ENCODE data around the gene TEX264.

Gene TEX264

GRCh38 chr3:51669241-51670052 is 1.6 kb upstream of the TEX264 start:
- DNase-seq (ENCODE audit: low read depth): peak; percentile 86
- no peak overlapping the region for H3K4me3 ChIP-seq (ENCODE audit: control insufficient read depth, low read depth, low read length)
- TF ChIP-seq, protein P1, sequence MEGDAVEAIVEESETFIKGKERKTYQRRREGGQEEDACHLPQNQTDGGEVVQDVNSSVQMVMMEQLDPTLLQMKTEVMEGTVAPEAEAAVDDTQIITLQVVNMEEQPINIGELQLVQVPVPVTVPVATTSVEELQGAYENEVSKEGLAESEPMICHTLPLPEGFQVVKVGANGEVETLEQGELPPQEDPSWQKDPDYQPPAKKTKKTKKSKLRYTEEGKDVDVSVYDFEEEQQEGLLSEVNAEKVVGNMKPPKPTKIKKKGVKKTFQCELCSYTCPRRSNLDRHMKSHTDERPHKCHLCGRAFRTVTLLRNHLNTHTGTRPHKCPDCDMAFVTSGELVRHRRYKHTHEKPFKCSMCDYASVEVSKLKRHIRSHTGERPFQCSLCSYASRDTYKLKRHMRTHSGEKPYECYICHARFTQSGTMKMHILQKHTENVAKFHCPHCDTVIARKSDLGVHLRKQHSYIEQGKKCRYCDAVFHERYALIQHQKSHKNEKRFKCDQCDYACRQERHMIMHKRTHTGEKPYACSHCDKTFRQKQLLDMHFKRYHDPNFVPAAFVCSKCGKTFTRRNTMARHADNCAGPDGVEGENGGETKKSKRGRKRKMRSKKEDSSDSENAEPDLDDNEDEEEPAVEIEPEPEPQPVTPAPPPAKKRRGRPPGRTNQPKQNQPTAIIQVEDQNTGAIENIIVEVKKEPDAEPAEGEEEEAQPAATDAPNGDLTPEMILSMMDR (conservative IDR thresholded peaks at IDR 0.05; ENCODE audit: control insufficient read depth, insufficient read depth, low read depth, low read length): peak; percentile 99

DNA sequence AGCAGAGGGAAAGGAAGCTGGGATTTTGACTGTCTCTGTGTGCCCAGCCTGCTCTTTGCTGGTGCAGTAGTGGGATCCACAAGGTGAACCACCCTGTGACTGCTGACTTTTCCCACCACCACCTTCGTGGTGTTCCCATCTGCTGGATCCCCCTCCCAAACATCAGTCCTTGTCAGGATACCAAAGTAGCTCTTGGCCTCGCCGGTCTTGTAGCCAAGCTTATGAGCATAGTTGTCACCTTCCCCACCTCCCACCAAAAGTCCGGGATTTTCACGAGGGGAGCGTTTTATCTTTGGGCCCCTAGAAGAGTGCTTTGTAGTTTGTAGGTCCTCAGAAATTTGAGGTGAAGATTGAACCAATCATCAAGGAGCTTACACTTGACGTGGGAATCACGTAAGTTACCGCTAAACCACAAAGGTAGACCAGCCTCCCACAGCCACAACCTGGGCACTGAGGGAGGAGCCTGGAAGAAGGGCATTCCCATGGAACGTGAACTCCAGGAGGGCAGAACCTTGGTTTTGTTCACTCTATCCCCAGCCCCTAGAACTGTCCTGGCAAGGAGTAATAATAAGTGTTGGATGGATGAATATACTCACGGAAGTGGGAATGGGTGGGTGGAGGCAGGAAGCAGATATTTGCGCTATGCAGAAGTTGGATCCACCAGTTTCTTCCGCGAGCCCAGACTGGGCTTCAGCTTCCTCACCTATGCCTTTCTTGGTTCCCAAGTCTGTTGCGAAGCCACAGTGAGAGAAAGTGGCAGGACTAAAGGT is 814 bp upstream of the TEX264 start:
- DNase-seq (ENCODE audit: low read depth): peak; percentile 3
- TF ChIP-seq, protein P1 (conservative IDR thresholded peaks at IDR 0.05; ENCODE audit: control insufficient read depth, insufficient read depth, low read depth, low read length): no peak

DNA sequence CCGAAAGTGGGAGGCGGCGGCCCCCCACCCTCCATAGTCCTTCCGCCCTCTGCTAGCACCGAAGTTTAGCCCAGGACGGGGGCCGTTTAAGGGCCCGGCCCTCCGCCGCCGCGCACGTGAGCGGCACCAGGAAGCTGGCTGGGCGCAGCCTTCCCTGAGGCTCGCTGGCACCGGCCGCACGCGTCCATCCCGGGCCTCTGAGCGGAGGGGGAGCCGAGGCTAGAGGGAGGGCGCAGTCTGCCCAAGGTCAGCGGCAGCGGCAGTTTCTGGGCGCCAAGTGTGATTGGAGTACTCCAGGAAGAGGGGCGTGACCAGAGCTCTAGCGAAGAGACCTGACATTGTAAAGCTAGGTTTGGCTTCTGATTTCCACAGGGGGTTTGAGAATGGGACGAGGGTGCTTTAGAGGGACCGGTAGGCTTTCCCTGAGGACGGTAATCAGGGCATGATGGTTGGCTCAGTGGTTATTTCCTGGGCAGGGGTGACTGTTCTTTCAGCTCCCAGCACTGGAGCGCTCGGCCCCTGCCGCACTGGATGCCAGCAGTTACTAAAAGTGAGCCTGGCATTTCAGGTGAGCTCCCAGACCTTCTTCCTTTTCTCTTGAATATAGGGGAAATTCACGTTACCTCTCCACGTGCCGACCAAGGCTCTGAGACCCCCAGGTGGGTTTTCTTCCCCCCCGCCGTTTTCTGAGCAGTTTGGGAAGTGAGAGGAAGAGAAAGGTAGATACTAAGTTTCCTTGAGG is 853 bp downstream of the TEX264 start:
- DNase-seq (ENCODE audit: low read depth): peak; percentile 48
- TF ChIP-seq, protein P1 (conservative IDR thresholded peaks at IDR 0.05; ENCODE audit: control insufficient read depth, insufficient read depth, low read depth, low read length): no peak

More for the DNA sequence above, 814 bp upstream of the TEX264 start:
- peak overlapping the region; percentile 55 for H3K4me3 ChIP-seq (ENCODE audit: control insufficient read depth, low read depth, low read length)

DNA sequence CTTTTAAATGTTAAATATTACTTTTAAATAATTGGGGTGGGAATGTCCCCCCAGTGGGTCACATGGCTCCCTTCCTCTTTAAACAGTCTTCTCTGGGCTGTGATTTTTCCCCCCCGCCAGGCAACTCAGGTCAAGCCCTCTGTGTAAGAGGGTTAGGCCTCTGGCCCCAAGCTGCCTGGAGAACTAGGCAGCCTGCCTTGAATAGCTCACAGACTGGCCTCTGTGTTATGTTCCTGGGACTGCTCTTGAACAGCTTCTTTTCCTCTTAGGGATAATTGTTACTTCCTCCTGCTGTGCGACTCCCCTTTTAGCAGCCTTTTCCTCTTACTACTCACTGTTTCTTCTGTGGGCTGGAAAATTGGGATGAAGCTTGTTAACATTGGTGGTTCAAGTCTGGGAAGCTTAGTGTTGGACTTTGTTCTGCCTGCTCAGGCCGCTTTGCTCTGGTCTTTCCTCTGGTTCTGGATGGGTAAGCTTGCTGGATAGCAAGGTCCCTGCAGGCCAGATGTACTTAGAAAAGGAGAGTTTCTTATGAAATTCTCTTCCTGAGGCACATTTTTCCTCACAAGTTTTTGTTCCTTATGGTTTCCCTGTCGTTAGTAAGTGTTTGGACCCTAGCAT is 2.2 kb downstream of the TEX264 start:
- no peak for DNase-seq (ENCODE audit: low read depth)
- no peak overlapping the region for H3K4me3 ChIP-seq (ENCODE audit: control insufficient read depth, low read depth, low read length)
- TF ChIP-seq, protein P1 (conservative IDR thresholded peaks at IDR 0.05; ENCODE audit: control insufficient read depth, insufficient read depth, low read depth, low read length): no peak

More for the DNA sequence above, 853 bp downstream of the TEX264 start:
- H3K4me3 ChIP-seq (ENCODE audit: control insufficient read depth, low read depth, low read length): peak overlapping the region; percentile 74

- TF ChIP-seq, protein P1 (conservative IDR thresholded peaks at IDR 0.05; ENCODE audit: control insufficient read depth, insufficient read depth, low read depth, low read length): no peak
- no peak overlapping the region for H3K4me3 ChIP-seq (ENCODE audit: control insufficient read depth, low read depth, low read length)
- DNase-seq (ENCODE audit: low read depth): no peak
These were observed 3.0 kb downstream of the TEX264 start for GRCh38 chr3:51673802-51674654.
